Activated T-cell treated with anti-CD3 and anti-CD28 coated beads, Interleukin-2, amount 50 U/mL, for 24 hours (primary cell): ENCODE results near the gene GRPR.
A peak's percentile ranks its signal among the peaks of the same experiment; 100 is the strongest.

Experiments
- DNase-seq: peaks from one replicate; pipeline ENCODE4 v3.0.0-alpha.2; 2020
- H3K27ac Mint-ChIP-seq: 2 replicates; pipeline ENCODE4 v1.8.0; 2020; ENCODE audit warnings: mild to moderate bottlenecking, mixed read lengths
- H3K27me3 Mint-ChIP-seq: 2 replicates; pipeline ENCODE4 v1.8.0; 2020; ENCODE audit warnings: mixed read lengths
- H3K36me3 Mint-ChIP-seq: 2 replicates; pipeline ENCODE4 v1.8.0; 2020; ENCODE audit warnings: low read depth, mixed read lengths
- H3K4me1 Mint-ChIP-seq: 2 replicates; pipeline ENCODE4 v1.8.0; 2020; ENCODE audit warnings: low read depth, mixed read lengths
- H3K4me3 Mint-ChIP-seq: 2 replicates; pipeline ENCODE4 v1.8.0; 2020; ENCODE audit warnings: mild to moderate bottlenecking, moderate library complexity, mixed read lengths
- H3K9me3 Mint-ChIP-seq: 2 replicates; pipeline ENCODE4 v1.8.0; 2020; ENCODE audit warnings: mixed read lengths

The GRPR gene

DNA sequence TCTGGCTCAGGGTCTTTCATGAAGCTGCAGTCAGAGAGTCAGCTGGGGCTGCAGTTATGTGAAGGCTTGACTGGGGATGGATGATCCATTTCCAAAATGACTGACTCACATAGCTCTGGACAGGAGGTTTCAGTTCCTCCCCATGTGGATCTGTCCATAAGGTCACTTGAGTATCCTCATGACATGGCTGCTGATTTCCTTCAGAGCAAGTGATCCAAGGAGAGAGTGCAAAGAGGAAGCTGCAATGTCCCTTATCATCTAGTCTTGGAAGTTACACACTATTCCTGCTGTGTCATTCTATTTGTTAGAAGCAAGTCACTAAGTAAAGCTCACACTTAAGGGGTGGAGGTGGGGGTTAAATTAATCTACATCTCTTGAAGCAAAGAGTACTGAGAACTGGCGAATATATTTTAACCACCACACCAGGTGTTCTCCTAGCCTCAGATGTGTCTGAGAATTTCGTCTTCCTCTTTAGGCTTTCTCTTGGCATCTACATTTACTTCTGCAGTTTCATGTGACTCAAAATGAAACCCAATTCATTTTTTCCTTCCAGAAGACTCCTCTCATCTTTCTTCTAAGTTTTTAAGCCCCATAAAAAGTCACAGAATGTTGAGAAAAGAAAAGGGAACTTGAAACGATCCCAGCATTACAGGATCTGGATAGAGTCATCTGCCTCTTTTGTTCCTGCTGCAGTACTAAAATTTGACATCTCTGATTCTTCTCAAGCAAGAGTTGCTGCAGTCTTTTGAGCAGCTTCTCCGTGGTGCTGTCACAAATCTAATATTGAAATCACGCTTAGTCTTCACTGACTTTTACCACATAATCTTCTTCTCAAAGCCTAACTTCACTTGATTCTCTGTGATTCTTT, 3.8 kb upstream of the GRPR start:
- Mint-ChIP-seq H3K27ac (peak overlapping the region; percentile 5), H3K36me3 (no peaks in the 10 kb centered on the region), H3K4me3 (no peak overlapping the region), H3K27me3 (peaks cover 75% of the 10 kb centered on the region), H3K4me1 (peaks cover 26% of the 10 kb centered on the region), H3K9me3 (peaks cover 3% of the 10 kb centered on the region)
- DNase-seq = no peak

DNA sequence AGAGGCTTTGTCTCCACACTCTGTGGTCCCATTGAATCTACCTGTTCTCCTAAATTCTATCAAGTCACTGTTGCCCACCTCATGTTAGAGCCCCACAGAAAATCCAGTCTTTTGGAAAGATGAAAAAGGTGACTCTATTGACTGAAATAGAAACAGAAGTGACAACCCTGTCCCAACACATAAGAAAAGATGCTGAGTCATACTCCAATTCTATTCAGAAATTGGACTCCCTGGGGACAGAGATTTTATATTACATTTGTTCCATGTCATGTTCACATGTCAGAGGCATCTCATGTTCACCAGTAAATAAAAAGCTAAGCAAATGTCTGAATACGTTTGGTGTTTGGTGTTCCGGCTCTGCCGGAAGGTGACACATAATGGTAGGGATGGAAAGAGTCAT, 2.9 kb upstream of the GRPR start:
- no peak overlapping the region for H3K4me3 Mint-ChIP-seq
- peaks cover 3% of the 10 kb centered on the region for H3K9me3 Mint-ChIP-seq
- no peaks in the 10 kb centered on the region for H3K36me3 Mint-ChIP-seq
- H3K27ac Mint-ChIP-seq = peak overlapping the region; percentile 5
- H3K27me3 Mint-ChIP-seq = peaks cover 73% of the 10 kb centered on the region
- no peak for DNase-seq
- H3K4me1 Mint-ChIP-seq = peaks cover 24% of the 10 kb centered on the region

DNA sequence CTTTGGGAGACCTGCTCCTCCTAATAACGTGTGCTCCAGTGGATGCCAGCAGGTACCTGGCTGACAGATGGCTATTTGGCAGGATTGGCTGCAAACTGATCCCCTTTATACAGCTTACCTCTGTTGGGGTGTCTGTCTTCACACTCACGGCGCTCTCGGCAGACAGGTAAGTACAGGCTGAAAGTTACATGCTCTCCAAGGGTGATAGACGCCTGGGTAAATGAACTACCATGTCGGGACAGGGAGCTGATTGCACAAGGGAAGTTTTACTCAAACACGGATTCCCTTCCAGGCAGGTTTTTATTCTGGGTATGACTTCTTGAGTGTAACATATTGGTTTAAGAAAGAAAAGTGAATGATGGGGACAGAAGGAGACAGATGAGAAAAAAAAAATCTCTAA, 836 bp downstream of the GRPR start:
- no peak overlapping the region for H3K27ac Mint-ChIP-seq
- peaks cover 71% of the 10 kb centered on the region for H3K27me3 Mint-ChIP-seq
- H3K9me3 Mint-ChIP-seq = peaks cover under 1% of the 10 kb centered on the region
- no peak for DNase-seq
- peaks cover 17% of the 10 kb centered on the region for H3K4me1 Mint-ChIP-seq
- no peaks in the 10 kb centered on the region for H3K36me3 Mint-ChIP-seq
- H3K4me3 Mint-ChIP-seq = no peak overlapping the region

DNA sequence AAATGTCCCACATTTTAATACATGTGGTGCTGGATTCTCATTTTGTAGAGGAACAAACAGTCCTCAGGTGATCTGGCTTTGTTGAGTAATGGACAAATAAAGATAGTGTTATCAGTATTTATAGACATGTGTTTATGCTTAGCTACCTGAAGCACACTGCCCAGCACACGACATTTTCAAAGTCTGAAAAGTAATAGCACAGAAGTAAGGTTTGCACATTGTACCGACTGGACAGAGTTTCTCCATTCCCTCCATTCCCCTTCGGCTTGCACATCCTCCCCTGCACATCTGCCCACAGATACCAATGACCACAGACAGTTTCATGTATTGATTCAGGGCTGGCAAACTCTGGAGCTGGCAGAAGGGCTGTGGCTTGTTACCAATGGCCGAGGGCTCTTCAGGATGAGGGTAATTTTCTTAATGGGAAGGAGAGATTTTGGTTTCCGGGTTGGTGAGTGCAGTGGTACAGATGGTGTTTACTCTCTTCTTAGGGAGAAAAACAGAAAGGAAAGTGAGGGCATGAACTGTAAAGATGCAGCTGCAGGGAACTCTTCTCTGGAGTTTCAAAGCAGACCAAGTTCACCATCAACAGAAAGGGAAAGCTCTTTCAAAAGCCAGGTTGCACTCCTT, 2.3 kb downstream of the GRPR start:
- no peaks in the 10 kb centered on the region for H3K36me3 Mint-ChIP-seq

DNA sequence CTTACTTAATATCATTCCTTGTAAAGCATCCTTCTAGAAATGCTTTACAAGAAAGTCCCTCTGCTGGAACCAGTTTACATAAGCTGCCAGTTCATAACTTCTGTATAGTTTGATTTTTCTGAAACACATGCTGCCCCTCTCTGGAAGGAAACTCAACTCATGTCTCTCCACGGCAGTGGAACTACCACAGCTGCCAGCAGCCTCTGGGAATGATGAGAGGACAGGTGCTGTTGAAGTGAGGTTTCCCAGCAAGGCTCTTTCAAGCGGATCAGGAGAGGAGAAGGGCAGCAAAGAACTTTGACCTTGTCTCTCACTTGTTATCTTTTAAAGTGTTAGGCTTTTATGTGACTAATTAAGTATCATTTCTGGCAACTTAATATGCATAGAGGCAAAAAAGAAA, 7.3 kb downstream of the GRPR start:
- H3K4me3 Mint-ChIP-seq = no peak overlapping the region

More for the DNA sequence above, 2.3 kb downstream of the GRPR start:
- no peak for DNase-seq
- peaks cover 75% of the 10 kb centered on the region for H3K27me3 Mint-ChIP-seq
- H3K4me3 Mint-ChIP-seq = no peak overlapping the region
- H3K4me1 Mint-ChIP-seq = peaks cover 3% of the 10 kb centered on the region
- no peaks in the 10 kb centered on the region for H3K9me3 Mint-ChIP-seq
- no peak overlapping the region for H3K27ac Mint-ChIP-seq

DNA sequence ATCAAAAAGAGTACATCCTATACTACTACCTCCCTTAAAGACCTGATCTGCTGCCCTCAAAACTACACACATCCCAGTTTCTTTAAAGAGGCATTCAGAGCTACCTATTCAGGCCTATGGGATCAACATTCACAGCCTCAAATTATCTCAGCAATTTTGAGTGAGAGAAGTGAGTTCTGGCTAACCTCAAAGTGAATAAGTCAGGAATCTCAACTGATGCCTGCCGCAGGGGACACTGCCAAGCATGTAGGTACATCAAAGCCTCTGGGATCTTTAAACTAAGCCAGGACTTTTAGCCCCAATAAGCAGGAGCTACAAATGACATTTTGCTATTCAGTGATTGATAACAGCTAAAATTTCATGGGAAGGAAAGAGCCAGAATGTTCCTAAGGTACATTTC, 11.6 kb downstream of the GRPR start:
- no peaks in the 10 kb centered on the region for H3K36me3 Mint-ChIP-seq
- no peak overlapping the region for H3K27ac Mint-ChIP-seq
- H3K27me3 Mint-ChIP-seq = peaks cover 72% of the 10 kb centered on the region
- H3K9me3 Mint-ChIP-seq = no peaks in the 10 kb centered on the region
- H3K4me1 Mint-ChIP-seq = no peaks in the 10 kb centered on the region
- H3K4me3 Mint-ChIP-seq = no peak overlapping the region
- no peak for DNase-seq

More for the DNA sequence above, 7.3 kb downstream of the GRPR start:
- Mint-ChIP-seq H3K4me1 (no peaks in the 10 kb centered on the region), H3K36me3 (no peaks in the 10 kb centered on the region), H3K9me3 (no peaks in the 10 kb centered on the region), H3K27me3 (peaks cover 67% of the 10 kb centered on the region), H3K27ac (no peak overlapping the region)
- DNase-seq = no peak

DNA sequence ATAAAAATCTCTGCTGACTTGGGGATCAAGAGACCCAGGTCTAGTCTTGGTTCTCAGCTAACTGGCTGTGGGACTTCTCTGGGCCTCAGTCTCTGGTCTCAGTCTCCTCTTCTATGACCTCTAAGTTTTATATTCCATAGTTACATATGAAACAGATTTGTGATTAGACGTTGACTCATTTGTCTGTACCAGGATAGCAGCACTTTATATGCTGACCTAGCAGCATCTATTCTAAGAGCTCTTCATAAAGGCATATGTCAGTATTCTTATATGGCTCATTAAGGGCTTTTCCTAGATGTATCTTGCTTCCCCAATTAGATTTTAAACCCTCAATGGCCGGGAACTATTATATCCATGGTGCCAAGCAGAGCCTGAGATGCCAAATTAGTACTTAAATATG, 12.7 kb downstream of the GRPR start:
- DNase-seq = no peak
- no peak overlapping the region for H3K27ac Mint-ChIP-seq
- peaks cover 69% of the 10 kb centered on the region for H3K27me3 Mint-ChIP-seq
- peaks cover 5% of the 10 kb centered on the region for H3K4me1 Mint-ChIP-seq
- H3K4me3 Mint-ChIP-seq = no peak overlapping the region
- H3K36me3 Mint-ChIP-seq = no peaks in the 10 kb centered on the region
- H3K9me3 Mint-ChIP-seq = no peaks in the 10 kb centered on the region

DNA sequence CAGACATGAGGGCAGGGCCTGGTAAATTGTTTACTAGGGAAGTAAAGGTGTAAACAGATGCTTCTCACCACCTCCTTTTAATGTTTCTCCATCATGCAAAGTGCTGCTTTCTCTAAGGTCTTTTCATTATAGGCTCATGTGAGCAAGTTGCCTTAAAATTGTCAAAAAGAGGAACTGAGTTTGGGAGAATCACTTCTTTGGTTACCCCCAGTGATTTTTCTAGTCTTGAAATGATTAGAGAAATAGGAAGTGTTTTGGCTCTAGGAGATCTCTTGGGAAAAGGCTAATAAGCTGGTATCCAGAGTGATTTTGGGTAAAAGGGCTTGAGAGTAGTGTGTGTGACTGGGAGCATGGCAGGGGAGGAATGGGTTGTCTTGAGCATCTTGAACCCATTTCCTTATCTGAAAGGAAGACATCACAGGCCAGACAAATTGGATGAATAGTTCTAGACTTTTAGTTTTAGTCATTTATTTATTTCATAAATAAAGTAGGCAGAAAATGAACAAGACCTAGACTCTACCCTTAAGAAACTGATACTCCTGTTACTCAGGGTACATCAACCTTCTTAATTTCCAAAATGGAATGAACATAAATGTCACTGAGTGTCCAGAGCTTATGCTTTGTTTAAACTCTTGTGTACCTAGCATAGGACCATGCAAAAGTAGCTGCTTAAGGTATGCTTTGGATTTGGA, 14.2 kb downstream of the GRPR start:
- Mint-ChIP-seq H3K4me1 (peaks cover 5% of the 10 kb centered on the region), H3K9me3 (no peaks in the 10 kb centered on the region), H3K4me3 (no peak overlapping the region), H3K27me3 (peaks cover 66% of the 10 kb centered on the region), H3K36me3 (no peaks in the 10 kb centered on the region), H3K27ac (no peak overlapping the region)
- no peak for DNase-seq

DNA sequence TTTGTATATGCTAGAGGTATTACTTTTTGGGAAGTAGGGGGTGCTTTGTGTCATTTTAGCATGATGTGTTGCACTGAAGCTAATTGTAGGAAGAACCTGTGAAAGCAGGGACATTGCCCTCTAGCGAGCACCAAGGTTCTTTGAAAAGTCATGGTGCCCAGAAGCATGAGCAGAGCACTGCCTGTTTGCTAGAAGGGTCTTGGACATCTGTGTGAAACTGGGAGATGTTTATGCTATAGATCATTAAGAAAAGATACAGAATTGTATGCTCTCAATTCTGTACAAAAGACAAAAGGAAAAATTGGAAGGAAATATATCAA, 14.7 kb downstream of the GRPR start:
- H3K36me3 Mint-ChIP-seq = no peaks in the 10 kb centered on the region

DNA sequence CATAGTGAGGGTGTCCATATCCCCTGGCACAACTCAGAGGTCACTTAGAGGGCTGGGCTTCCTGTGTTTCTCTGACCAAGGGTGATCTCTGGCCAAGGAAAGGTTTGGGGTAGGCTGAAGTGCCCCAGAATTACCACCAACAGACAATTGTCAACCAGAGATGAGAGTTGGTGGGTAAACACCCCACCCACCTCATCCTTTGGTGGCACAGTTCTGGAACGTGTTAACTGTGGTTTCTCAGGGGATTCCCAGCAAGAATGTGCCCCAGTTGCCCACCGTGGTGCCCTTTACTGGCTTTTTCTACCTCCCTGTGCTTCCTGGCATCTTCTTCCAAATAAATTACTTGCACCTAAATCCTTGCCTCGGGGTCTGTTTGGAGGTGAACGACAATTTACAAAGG, 17.1 kb downstream of the GRPR start:
- H3K27ac Mint-ChIP-seq = no peak overlapping the region
- H3K27me3 Mint-ChIP-seq = peaks cover 75% of the 10 kb centered on the region
- no peak overlapping the region for H3K4me3 Mint-ChIP-seq
- no peaks in the 10 kb centered on the region for H3K36me3 Mint-ChIP-seq
- no peaks in the 10 kb centered on the region for H3K9me3 Mint-ChIP-seq
- H3K4me1 Mint-ChIP-seq = peaks cover 5% of the 10 kb centered on the region
- no peak for DNase-seq

More for the DNA sequence above, 14.7 kb downstream of the GRPR start:
- H3K4me1 Mint-ChIP-seq = peaks cover 5% of the 10 kb centered on the region
- no peak for DNase-seq
- H3K4me3 Mint-ChIP-seq = no peak overlapping the region
- H3K9me3 Mint-ChIP-seq = no peaks in the 10 kb centered on the region
- no peak overlapping the region for H3K27ac Mint-ChIP-seq
- H3K27me3 Mint-ChIP-seq = peaks cover 71% of the 10 kb centered on the region

DNA sequence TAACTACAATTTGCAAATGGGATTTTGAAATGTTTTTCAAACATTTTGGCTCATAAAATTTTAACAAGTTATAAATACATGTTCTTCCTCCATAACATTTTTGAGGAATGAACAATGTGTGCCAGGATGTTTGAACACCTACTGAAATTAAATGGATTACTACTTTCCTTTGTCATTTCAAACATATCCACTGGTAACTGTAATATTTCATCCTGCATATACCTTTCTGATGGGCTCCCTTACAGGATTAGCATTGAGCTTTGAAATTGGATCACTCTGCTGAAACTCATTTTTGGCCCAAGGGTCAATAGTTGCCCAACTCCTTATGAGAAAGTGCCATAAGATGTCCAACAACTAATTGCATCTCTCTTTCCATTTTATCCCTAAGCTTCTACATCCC, 17.6 kb downstream of the GRPR start:
- no peak overlapping the region for H3K27ac Mint-ChIP-seq
- DNase-seq = no peak
- H3K9me3 Mint-ChIP-seq = no peaks in the 10 kb centered on the region
- peaks cover 5% of the 10 kb centered on the region for H3K4me1 Mint-ChIP-seq
- H3K36me3 Mint-ChIP-seq = no peaks in the 10 kb centered on the region
- peaks cover 75% of the 10 kb centered on the region for H3K27me3 Mint-ChIP-seq
- no peak overlapping the region for H3K4me3 Mint-ChIP-seq

DNA sequence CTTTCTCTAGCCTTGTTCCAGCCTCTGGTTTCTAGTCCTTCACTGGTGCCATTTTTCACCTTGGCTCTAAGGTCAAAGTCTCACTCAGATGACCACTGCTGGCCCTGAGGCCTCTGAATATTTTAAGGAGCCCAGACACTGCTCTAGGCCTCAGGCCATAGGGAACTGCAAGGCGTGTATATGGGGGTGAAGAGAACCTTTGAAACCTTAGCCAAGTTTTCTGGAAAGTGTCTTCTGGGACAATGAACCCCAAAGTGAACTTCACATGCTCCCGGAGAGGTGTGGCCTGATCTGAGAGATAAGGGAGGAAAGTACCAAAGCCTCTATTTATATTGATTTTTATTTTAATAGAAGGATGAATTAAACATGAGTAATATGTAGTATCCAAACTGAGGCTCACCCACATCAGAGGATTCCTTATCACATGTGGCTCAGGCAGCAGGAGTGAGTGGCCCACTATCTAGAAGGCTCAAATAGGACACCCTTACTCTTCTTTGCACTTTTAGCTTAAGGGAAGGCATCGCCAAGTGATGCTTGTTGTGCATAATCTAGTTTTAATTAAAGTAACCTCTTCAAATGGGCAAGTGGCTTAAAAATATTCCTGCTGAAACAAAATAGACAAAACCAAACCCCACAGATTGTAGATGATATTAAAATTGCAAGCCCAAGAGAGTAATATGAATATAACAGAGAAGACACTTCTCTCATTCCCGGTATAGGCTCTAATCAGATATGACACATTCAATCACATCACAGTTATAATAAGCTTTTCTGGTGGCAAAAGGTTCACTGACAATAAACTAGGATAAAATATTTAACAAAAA, 18.3 kb downstream of the GRPR start:
- H3K4me3 Mint-ChIP-seq = no peak overlapping the region
- H3K4me1 Mint-ChIP-seq = peaks cover 5% of the 10 kb centered on the region

DNA sequence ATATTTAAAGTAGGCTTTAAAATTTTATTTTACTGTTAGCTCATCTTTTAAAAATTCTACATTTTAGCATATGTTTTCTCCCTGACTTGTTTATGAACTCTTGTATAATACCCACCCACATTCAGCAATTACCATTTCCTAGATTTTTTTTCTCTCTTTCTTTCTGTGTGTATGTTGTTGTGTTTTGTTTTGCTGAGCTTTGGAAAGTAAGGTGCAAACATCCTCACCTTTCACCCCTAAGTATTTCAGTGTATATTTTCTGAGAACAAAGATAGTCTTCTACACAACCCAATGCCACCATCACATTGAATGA, 18.8 kb downstream of the GRPR start:
- peaks cover 72% of the 10 kb centered on the region for H3K27me3 Mint-ChIP-seq
- peaks cover 5% of the 10 kb centered on the region for H3K4me1 Mint-ChIP-seq
- no peaks in the 10 kb centered on the region for H3K9me3 Mint-ChIP-seq
- no peaks in the 10 kb centered on the region for H3K36me3 Mint-ChIP-seq
- H3K27ac Mint-ChIP-seq = no peak overlapping the region
- DNase-seq = no peak
- no peak overlapping the region for H3K4me3 Mint-ChIP-seq

More for the DNA sequence above, 18.3 kb downstream of the GRPR start:
- Mint-ChIP-seq H3K36me3 (no peaks in the 10 kb centered on the region), H3K27me3 (peaks cover 75% of the 10 kb centered on the region), H3K27ac (no peak overlapping the region), H3K9me3 (no peaks in the 10 kb centered on the region)
- DNase-seq = no peak

DNA sequence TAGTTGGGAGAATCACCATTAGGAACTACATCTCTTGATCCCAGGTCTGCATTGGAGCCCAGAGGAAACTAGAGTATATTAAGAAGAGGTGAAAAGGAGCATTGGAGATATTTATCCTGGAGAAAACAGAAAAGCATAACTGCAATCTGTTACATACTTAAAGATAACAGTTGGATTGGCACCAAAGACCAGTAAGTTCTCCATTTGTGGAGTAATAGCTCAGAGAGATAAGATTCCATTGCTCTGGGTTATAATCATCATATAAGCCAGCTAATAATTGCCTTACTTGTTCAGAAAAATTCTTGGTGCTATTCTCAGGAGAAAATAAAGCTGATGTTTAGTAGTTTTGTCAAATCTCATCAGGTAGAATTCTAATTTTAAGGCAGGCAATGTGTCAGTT, 20.6 kb downstream of the GRPR start:
- H3K4me3 Mint-ChIP-seq = no peak overlapping the region
- H3K4me1 Mint-ChIP-seq = peaks cover 5% of the 10 kb centered on the region
- H3K9me3 Mint-ChIP-seq = no peaks in the 10 kb centered on the region
- DNase-seq = no peak
- no peak overlapping the region for H3K27ac Mint-ChIP-seq
- H3K27me3 Mint-ChIP-seq = peaks cover 64% of the 10 kb centered on the region
- no peaks in the 10 kb centered on the region for H3K36me3 Mint-ChIP-seq
